GM21528 (cell line): ENCODE results near the gene GCN1.

ENCODE experiments used
- ATAC-seq: cut with Tn5 transposase; IDR thresholded peaks from one replicate; pipeline ENCODE4 v1.9.1; 2021; ENCODE audit warnings: mild to moderate bottlenecking, moderate library complexity; ENCODE audit not compliant: unreplicated experiment, low FRiP score

Gene GCN1

DNA sequence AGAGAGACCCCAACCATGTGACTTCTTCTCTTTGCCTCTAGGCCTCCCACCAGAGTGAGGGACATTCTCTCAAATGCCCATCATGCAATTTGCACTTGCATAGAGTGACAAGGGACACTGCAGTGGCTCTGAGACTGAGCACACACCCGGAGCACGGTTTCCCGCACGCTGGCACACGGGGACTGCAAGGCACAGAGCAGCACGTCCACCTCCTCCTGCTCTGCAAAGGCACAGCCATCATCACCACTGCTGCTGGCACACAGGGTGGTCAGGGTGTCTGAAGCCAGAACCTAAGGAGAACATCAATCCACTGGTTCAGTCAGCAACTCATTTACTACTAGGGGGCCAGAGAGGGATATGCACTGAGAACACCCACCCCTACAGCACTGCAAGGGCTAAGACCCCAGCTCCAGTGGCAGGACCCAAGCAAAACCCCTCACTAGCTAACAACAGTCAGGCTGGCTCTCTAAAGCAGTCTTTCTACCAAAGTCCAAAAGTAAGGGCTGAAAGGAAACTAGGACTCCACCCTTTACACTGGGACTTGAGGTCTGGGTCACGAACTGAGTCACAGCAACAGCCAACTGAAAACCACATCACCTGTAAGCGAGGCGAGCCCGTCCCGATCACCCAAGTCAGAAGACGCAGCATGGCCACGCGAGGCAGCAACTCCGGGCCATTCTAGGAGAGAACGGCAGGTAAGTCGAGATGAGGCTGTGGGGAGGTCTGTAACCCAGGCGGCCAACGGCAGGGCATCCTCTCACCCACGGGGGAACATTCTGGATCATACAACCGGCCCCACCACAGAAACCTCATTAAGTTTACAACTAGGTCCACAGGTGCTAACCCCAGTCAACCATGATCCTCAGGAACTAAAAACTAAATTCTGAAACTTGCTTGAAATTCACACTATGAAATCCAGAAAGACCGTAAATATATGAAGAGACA lies 37.9 kb downstream of the GCN1 start:
- no peak for ATAC-seq

DNA sequence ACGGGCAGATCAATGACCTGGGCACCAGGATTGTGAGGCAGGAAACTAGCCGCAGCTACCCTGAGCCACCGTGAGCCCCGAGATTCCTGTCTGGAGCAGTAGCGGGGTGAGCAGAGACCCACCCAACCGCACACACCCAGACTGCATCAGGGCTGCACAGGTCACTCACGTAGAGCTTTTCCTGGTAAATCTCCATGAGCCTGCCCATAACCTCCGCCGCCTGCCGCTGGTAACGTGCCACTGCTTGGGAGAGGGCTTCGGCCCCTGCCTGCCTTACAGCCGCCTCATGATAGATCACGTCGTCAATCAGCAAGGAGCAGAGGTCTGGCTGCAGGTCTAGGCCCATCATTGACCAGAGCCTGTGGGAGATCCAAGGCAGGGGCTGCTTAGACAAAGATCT lies 39.4 kb downstream of the GCN1 start:
- no peak for ATAC-seq

- no peak for ATAC-seq
Observed at GRCh38 chr12:120150919-120151525, 43.5 kb downstream of the GCN1 start.

DNA sequence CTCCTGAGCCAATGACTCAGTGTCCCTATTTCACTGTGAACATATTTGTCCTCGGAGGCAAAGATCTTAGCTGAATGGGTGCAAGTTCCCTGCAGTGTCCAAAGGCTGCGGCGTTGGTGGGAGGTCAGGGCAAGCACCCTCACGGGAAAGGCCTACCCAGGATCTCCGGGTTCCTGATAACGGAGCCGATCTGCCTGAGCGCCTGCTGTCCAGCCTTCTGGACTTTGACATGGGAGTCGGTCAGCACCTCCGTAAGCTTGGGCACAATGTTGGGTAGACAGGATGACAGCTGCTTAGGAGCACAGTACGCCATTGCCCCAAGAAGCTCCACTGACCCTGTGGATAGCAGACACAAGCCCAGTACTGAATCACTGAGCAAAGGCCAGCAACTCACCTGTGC lies 46.5 kb downstream of the GCN1 start:
- no peak for ATAC-seq

DNA sequence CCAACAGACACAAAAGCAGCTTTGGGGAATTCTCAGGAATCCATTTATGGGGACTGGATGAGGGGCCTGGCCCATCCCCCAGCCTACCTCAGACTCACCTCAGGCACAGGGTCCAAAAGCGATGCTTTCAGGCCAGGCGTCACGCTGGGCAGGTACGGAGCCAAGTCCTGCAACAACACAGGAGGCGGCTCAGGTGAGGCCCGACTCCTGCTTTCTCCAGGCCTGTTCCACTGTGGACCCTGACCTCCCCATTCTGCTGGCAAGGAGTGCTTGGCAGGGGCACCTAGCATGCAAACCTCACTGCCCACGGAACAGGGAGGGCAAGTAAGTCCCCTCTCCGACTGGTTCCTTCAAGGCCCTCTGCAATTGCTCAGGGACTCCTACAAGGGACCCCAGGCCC lies 49.4 kb downstream of the GCN1 start:
- ATAC-seq, result no peak

DNA sequence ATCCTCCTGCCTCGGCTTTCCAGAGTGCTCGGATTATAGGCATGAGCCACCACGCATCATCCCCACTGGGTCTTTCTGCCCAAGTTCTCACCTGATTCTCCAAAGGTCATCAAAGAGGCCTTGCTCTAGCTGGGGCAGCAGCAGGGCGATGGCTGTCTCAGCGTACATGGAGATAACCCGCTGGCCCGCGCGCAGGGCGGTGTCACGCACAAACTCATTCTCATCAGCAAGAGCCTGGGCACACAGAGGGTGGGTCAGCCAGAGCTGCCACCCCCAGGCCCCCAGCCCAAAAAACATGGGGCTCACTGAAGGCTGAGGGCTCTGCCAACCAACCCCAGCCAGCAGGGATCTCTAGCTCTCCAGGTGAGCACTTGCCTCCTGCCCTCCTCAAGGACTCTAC lies 50.3 kb downstream of the GCN1 start:
- ATAC-seq, result no peak

DNA sequence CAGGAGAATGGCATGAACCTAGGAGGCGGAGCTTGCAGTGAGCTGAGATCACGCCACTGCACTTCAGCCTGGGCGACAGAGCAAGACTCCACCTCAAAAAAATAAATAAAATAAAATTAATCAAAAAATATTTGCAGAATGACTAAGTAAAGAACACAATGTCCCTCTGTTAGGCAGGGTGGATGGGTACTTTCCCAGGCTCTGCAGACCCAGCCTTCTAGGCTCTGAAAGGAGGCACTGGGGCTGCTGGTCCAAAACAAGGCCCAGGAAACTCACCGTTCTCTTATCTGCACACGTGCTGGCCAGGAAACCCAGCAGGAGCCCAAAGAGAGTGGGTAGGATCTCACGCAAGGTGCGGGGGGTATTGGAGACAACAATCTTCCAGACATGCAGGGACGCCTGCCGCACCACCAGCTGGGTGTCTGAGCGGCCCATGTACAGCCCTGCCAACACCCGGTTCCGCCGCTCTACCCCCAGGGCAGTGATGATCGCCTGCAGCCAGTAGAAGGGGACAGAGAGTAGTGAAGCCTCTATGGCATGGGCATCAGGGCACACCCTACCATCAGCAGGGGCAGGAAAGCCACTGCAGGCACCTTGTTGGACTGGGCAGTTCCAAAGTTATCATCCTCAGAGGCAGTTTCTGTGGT lies 52.2 kb downstream of the GCN1 start:
- ATAC-seq, result no peak

GRCh38 chr12:120141336-120141735 lies 53.2 kb downstream of the GCN1 start:
- no peak for ATAC-seq

- ATAC-seq, result no peak
Observed at GRCh38 chr12:120140603-120141002, 53.9 kb downstream of the GCN1 start.

DNA sequence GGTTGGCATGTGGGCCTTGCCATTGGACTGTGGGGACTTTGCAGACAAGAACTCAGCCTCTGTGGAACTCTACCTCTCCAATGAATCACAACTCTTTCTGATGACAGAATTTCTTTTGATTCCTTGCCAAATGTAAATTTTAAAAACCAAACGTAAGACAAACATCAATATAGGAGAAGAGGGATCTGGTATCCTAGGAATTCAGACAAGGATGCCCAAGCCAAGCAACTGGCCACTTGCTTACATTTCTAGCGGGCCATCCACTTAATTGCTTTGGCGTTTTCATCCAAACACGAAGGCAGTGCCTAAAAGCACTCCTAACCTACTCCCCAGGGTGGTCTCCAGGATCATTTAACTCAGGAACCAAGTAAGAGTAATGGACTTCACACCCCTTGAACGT lies 54.6 kb downstream of the GCN1 start:
- ATAC-seq, result no peak

- no peak for ATAC-seq
Observed at GRCh38 chr12:120138366-120138765, 56.1 kb downstream of the GCN1 start.

DNA sequence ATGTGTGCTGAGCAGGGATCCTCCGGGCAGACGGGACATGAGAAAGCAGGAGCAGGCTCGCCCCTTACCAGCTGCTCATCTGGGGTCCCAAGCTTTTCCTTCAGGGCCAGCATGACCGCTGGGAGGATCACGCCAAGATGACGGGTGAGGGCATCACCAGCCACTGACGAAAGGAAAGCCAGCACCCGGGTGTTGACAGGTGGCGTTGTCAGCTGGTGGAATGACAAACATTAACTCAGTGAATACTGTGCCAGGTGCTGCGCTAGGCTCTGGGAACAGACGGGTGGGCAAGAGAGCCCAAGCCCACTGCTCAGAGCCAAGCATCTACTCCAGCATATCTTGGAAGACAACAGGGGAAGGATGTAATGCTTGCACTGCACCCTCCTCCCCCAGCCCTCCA lies 56.7 kb downstream of the GCN1 start:
- no peak for ATAC-seq

DNA sequence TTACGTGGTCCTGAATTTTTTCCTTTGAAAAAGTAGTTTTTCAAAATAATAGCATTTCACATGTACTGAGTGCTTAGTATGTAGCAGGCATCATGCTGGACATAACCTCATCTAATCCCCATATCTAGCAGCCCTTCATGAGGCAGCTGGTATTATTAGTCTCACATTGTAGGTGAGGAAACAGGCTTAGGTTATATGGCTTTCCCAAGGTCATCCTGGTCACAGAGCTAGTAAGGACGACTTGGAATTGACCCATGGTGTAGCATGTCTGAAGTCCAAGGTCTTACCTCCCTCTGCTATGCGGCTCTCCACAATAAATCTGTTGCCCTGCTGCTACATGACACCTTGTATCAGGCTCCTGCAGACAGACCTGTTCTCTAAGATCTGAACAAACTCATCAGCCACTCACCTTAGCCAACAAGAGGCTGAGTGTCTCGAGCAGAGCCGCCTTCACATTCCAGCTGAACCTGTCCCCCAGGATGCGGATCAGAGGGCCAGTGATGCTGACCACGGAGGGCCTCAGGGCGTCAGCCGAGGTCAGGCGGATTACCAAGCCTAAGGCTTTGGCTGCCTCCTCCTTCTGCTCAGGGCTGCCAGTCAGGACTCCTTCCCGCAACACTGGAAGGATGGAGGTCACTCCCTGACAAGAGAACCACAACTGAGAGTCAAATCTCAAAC lies 58.3 kb downstream of the GCN1 start:
- no peak for ATAC-seq

DNA sequence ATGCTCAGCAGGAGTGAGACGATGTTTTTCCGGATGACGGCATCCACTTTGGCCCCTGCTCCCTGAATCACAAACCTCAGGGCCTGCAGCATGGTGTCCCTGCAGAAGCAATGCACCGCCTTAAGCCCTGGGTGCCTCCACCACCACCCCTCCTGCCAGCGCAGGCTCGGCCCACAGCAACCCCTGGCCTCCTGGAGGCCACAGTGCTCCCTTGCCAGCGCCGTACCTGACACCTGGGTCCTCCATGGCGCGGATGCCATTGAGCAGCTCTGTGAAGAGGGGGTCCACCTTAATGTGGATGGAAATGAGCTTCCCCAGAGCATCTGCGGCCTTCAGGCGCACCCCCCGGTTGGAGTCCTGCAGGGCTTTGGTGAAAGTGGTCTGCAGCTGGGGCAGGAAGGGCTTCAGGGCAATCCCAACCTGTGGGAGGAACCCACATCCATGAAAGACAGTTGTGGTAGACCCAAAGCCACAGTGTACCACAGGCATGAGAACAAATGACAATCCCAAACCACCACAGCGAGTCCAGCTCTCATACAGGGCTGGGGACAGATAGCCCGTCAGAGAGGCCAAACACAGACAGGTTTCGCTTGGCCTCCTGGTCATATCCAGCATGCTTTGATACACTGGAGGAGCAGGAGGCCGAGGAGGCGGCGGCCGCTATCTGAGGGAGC lies 60.1 kb downstream of the GCN1 start:
- no peak for ATAC-seq

DNA sequence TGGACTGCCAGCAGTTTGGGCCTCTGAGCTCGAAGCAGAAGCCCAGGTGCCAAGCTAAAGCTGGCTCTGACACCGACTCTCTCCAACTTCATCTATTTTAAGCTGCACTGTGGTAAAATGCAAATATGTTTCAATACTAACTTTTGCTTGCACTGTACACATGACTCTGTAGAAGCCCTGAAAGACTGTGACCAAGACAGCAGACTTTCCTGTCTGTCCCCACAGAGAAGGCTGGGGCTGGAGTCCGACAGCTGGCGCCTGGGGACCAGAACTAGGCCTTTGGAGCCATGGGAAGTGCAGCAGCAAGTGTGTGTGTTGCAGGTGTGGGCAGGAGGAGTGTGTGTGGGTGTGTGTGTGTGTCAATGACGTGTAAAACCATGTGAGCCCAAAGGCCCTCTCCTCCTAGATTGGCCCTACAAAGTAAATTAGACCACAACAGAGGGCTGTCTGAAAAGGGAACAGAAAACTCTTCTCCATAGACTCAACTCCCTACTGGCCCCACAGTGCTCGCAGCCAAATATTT lies 61.6 kb downstream of the GCN1 start:
- peak; percentile 85 for ATAC-seq

GRCh38 chr12:120132054-120132836 lies 62.3 kb downstream of the GCN1 start:
- no peak for ATAC-seq

DNA sequence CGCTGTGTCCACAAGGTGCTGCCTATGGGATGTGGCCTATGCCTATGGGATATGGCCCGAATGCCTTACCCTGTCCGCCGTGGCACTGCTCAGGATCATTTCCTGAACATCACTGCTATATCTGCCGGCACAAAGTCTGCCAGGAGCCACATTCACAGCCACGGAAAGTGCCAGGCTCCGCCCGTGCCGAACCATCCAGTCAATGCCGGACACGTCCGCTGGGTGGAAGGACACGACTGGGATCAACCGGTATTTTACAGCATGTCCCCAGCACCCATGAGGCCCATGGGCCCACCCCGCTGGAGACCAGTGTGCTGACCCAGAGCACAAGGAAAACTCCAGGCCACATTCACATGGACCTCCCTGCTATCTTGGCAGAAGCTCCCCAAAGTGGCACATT lies 63.4 kb downstream of the GCN1 start:
- ATAC-seq, result no peak

DNA sequence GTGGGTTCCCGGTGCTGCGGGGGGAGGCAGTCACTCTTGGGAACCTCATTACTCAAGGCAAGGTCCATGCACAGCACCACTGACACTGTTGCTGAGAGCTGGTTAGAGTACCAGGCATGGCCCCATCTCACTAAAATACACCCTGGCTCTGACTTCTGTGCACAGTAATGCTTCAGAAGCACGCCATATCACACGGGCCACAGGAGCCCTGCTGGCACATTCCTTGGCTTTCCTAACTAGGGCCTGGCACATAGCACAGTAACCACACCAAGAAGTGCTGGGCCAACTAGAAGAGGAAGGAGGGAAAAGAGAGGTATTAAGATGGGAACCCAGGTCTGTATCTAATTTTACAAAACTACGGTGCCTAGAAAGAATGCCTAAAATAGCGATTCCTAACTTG lies 64.5 kb downstream of the GCN1 start:
- no peak for ATAC-seq

DNA sequence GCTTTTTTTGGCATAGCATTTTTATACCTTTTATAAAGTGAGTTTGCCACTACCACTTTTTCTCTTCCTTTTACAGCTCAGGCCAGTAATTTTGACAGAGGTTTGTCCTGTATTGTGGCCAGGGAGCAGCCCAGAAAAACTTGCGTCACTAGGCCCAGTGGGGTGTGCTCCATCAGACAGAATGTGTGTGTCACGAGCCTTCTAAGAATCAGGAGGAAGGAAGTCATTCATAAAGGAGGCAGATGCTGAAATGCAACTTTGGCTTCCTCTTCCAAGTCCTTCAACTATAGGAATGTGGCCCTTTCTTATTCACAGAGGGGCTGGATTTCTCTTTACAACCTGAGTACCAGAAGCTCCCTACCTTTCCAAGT lies 67.9 kb downstream of the GCN1 start:
- ATAC-seq, result no peak
